ENCODE results near the gene LAP3.

DNA sequence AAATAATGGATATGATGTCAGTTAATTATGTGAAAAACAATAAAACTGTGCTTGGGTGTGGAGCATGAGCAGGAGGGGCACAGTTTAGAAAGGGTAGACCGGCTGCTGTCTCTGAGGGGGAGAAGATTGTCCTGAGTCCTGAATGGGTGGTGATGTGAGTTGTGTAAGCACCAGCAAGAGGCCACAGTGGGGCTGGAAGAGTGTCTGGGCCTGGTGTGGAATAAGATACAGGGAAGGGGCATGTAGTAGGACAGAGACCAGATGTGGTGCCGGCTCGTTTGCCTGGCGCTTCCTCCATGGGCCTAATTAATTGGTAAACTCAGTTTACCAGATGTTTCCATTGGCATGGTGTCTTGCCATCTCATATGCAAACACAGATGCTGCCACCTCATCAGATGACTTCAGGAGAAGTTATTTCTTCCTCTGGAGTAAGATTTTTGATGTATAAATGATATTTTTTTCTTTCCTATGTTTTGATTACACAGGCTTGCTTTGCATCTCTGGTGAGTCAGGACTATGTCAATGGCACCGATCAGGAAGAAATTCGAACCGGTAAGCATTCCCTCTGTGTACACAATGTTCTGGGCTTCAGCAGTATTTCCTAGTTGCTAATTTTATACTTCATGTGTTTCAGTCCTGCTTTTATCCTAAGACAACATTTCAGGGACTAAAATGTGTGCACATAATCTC is 42.6 kb downstream of the LAP3 start:
- TF ChIP-seq GATA2 (IDR thresholded peaks at IDR 0.05; ENCODE audit: low read depth, low read length) = no peak
- no peak for TF ChIP-seq GATA3 (IDR thresholded peaks at IDR 0.05; ENCODE audit: low read depth, low read length)
